CD14-positive monocyte (primary cell): ENCODE measurements around the gene FARP1. TPM values are rescaled to one million over a fixed set of nuclear protein-coding genes. Genes with fewer than 3 reads are reported as not detected.

Source experiments
- DNase-seq, 3 donors: peaks; one replicate each; pipeline ENCODE4 v3.0.0-alpha.2; 2011 to 2022
- H2AFZ ChIP-seq: 2 replicates; pipeline ENCODE4 v1.6.0; 2012; ENCODE audit warnings: mild to moderate bottlenecking, low read depth, low read length, inconsistent platforms; ENCODE audit not compliant: insufficient read depth, poor library complexity, severe bottlenecking
- H3K27ac ChIP-seq, 2 donors: 1 replicate in 1 of 2; 2 replicates in 1 of 2; pipeline ENCODE4 v1.5.1; 2012 to 2013; ENCODE audit warnings: low read length in 2 of 2, control low read depth in 1 of 2, inconsistent platforms in 1 of 2, low read depth in 1 of 2, mild to moderate bottlenecking in 1 of 2
- H3K27me3 ChIP-seq, 2 donors: one replicate each; pipeline versions ENCODE4 v1.6.0 to v1.6.1; 2011 to 2013; ENCODE audit warnings: low read length in 2 of 2; ENCODE audit not compliant: control insufficient read depth in 2 of 2, insufficient read depth in 2 of 2
- H3K36me3 ChIP-seq, 2 donors: replicated peaks in 1 of 2; 1 replicate in 1 of 2; 2 replicates in 1 of 2; pipeline versions ENCODE4 v1.5.1 to v1.6.1; 2012 to 2013; ENCODE audit warnings: low read length in 2 of 2, control low read depth in 1 of 2, inconsistent platforms in 1 of 2, mild to moderate bottlenecking in 1 of 2; ENCODE audit not compliant: insufficient read depth in 2 of 2, control insufficient read depth in 1 of 2
- H3K4me1 ChIP-seq, 2 donors: 1 replicate in 1 of 2; 2 replicates in 1 of 2; pipeline versions ENCODE4 v1.5.1 to v1.6.1; 2012 to 2013; ENCODE audit warnings: low read length in 2 of 2, control low read depth in 1 of 2, inconsistent platforms in 1 of 2, mild to moderate bottlenecking in 1 of 2, moderate library complexity in 1 of 2; ENCODE audit not compliant: insufficient read depth in 2 of 2, control insufficient read depth in 1 of 2
- H3K4me2 ChIP-seq: replicated peaks from 2 replicates; pipeline ENCODE3; 2012; ENCODE audit warnings: low read length, moderate library complexity, mild to moderate bottlenecking; ENCODE audit not compliant: poor library complexity, severe bottlenecking; ENCODE audit errors: extremely low read depth
- H3K4me3 ChIP-seq, 3 experiments: fragments of 200-600 bp in 1 of 3; sonication (generic) in 1 of 3; replicated peaks in 1 of 3; 1 replicate in 2 of 3; 2 replicates in 1 of 3; pipeline ENCODE4 v1.5.1; 2011 to 2013; ENCODE audit warnings: low read length in 3 of 3, mild to moderate bottlenecking in 3 of 3, control low read depth in 2 of 3, low read depth in 2 of 3, inconsistent platforms in 1 of 3, moderate library complexity in 1 of 3
- H3K79me2 ChIP-seq: 2 replicates; pipeline ENCODE4 v1.6.0; 2012; ENCODE audit warnings: mild to moderate bottlenecking, control low read depth, inconsistent platforms, low read length, moderate library complexity; ENCODE audit not compliant: insufficient read depth
- H3K9ac ChIP-seq: 2 replicates; pipeline ENCODE4 v1.6.0; 2017; ENCODE audit warnings: low read length, mild to moderate bottlenecking; ENCODE audit not compliant: insufficient read depth, poor library complexity, severe bottlenecking
- H3K9me3 ChIP-seq, 2 donors: replicated peaks in 1 of 2; 1 replicate in 1 of 2; 2 replicates in 1 of 2; pipeline versions ENCODE4 v1.5.1 to v1.6.1; 2012 to 2013; ENCODE audit warnings: low read length in 2 of 2, control low read depth in 1 of 2; ENCODE audit not compliant: control insufficient read depth in 1 of 2, insufficient read depth in 1 of 2
- H4K20me1 ChIP-seq: 2 replicates; pipeline ENCODE4 v1.6.0; 2012; ENCODE audit warnings: mild to moderate bottlenecking, low read length, control low read depth, moderate library complexity; ENCODE audit not compliant: insufficient read depth
- H3K27ac Mint-ChIP-seq, 7 donors: one replicate each; pipeline ENCODE4 v1.8.0; 2020; ENCODE audit warnings: mild to moderate bottlenecking in 7 of 7, mixed read lengths in 7 of 7, moderate library complexity in 6 of 7, inconsistent platforms in 2 of 7
- H3K27me3 Mint-ChIP-seq, 3 donors: one replicate each; pipeline ENCODE4 v1.8.0; 2021 to 2022; ENCODE audit warnings: low read depth in 3 of 3, mild to moderate bottlenecking in 3 of 3, mixed read lengths in 3 of 3, moderate library complexity in 3 of 3, inconsistent platforms in 1 of 3
- H3K36me3 Mint-ChIP-seq, 2 donors: one replicate each; pipeline ENCODE4 v1.8.0; 2020; ENCODE audit warnings: mixed read lengths in 2 of 2, inconsistent platforms in 1 of 2, mild to moderate bottlenecking in 1 of 2
- H3K4me1 Mint-ChIP-seq: one replicate; pipeline ENCODE4 v1.8.0; 2020; ENCODE audit warnings: mild to moderate bottlenecking, mixed read lengths
- H3K4me3 Mint-ChIP-seq, 2 donors: one replicate each; pipeline ENCODE4 v1.8.0; 2020; ENCODE audit warnings: mild to moderate bottlenecking in 2 of 2, mixed read lengths in 2 of 2, moderate library complexity in 1 of 2
- H3K9me3 Mint-ChIP-seq, 7 donors: one replicate each; pipeline ENCODE4 v1.8.0; 2020 to 2022; ENCODE audit warnings: mixed read lengths in 7 of 7, mild to moderate bottlenecking in 6 of 7, moderate library complexity in 6 of 7, inconsistent platforms in 2 of 7
- WGBS: methylation state at CpG from one replicate; pipeline ENCODE4 v1.1.5; 2013; ENCODE audit warnings: missing lambda C conversion rate; ENCODE audit not compliant: insufficient coverage; 5-methylcytosine and 5-hydroxymethylcytosine counted together
- intact Hi-C, 2 donors: fragments of 100-400 bp; cut with micrococcal nuclease; formaldehyde crosslinking; loops; one replicate each; pipeline versions ENCODE4 v1.15.0 to v1.15.1; 2023
- polyA plus RNA-seq, 3 donors: library from polyadenylated mRNA; depleted of rRNA in 1 of 3; unstranded in 2 of 3; stranded (reverse) in 1 of 3; fragments of 300-500 nt in 2 of 3; fragments of >200 nt in 1 of 3; fragmentation: Illumina TruSeq in 2 of 3; gene quantifications; 1 replicate in 2 of 3; 2 replicates in 1 of 3; pipeline ENCODE4 v1.2.3, GENCODE V29; 2012 to 2021
- TF ChIP-seq, protein P1 (sequence below): fragments of 200-600 bp; IDR thresholded peaks from one replicate; pipeline ENCODE4 v1.8.0; 2022; ENCODE audit warnings: antibody characterized with exemption, mild to moderate bottlenecking

The FARP1 gene
- polyA plus RNA-seq, 3 donors, result 0.01 to 0.16 (median 0.12) TPM

DNA sequence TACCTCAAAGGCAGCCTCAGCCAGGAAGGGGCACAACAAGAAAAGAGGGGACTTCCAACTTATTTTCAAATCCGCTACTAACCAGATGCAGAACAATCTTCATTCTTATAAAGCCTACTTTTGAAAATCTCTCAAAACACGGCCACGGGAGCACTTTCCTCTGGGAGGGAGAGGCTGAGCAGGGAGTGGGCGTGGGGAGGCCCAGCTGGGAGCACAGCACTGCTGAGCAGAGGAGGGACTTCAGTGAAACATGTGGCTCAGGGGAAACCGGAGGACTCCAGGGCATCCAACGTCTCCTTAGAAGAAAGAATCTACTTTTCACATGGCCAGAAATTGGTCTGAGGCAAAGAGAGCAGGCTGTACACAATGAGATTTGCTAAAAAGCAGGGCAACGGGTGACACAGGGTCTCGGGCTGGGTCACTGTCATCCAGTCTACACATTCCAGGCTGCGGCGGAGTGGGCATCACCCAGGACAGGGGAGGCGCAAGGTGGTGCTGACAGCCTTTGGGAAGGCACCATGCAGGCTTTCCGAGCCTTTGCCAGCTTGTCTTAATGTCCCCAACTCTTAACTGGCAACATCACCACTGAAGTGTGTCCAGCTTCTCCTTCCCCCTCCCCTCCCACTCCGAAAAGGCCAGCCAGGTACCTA lies 317.0 kb downstream of the FARP1 start:
- no peak overlapping the region for H3K9ac ChIP-seq
- H3K27ac Mint-ChIP-seq, result peak overlapping the region in 4 of 7 donors; percentile 0 to 68 (median 32)

DNA sequence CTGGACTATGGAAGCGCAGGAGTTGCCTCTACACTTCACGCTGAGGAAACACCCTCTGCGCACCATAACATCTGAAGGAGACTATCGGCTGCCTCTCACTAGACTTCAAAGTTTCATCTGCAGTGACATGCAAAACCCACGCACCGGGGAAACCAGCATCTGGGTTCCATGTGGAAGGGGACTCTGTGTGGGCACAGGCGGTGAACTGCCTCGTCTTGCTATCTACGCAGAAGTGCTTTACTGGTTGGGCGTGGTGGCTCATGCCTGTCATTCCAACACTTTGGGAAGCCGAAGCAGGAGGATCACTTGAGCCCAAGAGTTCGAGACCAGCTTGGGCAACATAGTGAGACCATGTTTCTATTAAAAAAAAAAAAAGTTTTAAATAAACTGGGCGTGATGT lies 317.6 kb downstream of the FARP1 start:
- no peaks in the 10 kb centered on the region for H3K9me3 Mint-ChIP-seq
- Histone ChIP-seq H3K4me2 (no peak overlapping the region), H3K9ac (no peak overlapping the region), H3K4me1 (no peaks in the 10 kb centered on the region), H3K27me3 (no peaks in the 10 kb centered on the region), H3K79me2 (no peaks in the 10 kb centered on the region), H2AFZ (no peak overlapping the region), H4K20me1 (peaks cover 77% of the 10 kb centered on the region), H3K4me3 (no peak overlapping the region), H3K9me3 (no peaks in the 10 kb centered on the region), H3K27ac (no peak overlapping the region), H3K36me3 (peaks cover 90 to 98% of the 10 kb centered on the region in 2 donors)
- TF ChIP-seq, protein P1, sequence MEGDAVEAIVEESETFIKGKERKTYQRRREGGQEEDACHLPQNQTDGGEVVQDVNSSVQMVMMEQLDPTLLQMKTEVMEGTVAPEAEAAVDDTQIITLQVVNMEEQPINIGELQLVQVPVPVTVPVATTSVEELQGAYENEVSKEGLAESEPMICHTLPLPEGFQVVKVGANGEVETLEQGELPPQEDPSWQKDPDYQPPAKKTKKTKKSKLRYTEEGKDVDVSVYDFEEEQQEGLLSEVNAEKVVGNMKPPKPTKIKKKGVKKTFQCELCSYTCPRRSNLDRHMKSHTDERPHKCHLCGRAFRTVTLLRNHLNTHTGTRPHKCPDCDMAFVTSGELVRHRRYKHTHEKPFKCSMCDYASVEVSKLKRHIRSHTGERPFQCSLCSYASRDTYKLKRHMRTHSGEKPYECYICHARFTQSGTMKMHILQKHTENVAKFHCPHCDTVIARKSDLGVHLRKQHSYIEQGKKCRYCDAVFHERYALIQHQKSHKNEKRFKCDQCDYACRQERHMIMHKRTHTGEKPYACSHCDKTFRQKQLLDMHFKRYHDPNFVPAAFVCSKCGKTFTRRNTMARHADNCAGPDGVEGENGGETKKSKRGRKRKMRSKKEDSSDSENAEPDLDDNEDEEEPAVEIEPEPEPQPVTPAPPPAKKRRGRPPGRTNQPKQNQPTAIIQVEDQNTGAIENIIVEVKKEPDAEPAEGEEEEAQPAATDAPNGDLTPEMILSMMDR, result no peak
- 86% methylated on average over 8 of the region's 13 CpGs for WGBS
- peaks cover 85 to 98% of the 10 kb centered on the region in 2 donors for H3K36me3 Mint-ChIP-seq
- H3K27ac Mint-ChIP-seq, result peak overlapping the region in 2 of 7 donors; percentile 25 to 62
- no peaks in the 10 kb centered on the region for H3K27me3 Mint-ChIP-seq
- intact Hi-C loops, result no loop called here
- no peak overlapping the region for H3K4me3 Mint-ChIP-seq
- no peak for DNase-seq
- no peaks in the 10 kb centered on the region for H3K4me1 Mint-ChIP-seq

More for the DNA sequence above, 317.0 kb downstream of the FARP1 start:
- intact Hi-C loops, result no loop called here
- Histone ChIP-seq H3K9me3 (no peaks in the 10 kb centered on the region), H3K27ac (peak overlapping the region in 1 of 2 donors; percentile 20), H4K20me1 (peaks cover 74% of the 10 kb centered on the region), H3K27me3 (no peaks in the 10 kb centered on the region), H3K36me3 (peaks cover 90 to 98% of the 10 kb centered on the region in 2 donors), H3K4me1 (no peaks in the 10 kb centered on the region), H3K4me3 (no peak overlapping the region), H3K4me2 (no peak overlapping the region), H2AFZ (no peak overlapping the region), H3K79me2 (no peaks in the 10 kb centered on the region)
- Mint-ChIP-seq H3K9me3 (no peaks in the 10 kb centered on the region), H3K27me3 (no peaks in the 10 kb centered on the region), H3K4me1 (no peaks in the 10 kb centered on the region), H3K4me3 (no peak overlapping the region), H3K36me3 (peaks cover 85 to 98% of the 10 kb centered on the region in 2 donors)
- TF ChIP-seq, protein P1, result no peak
- no peak for DNase-seq
- 92% methylated on average over 10 of the region's 13 CpGs for WGBS
